Activated CD4-positive, alpha-beta T cell treated with anti-CD3 and anti-CD28 coated beads, Interleukin-2, amount 10 ng/mL, durations not matched to agents 7 days and 5 days (primary cell): ENCODE measurements around the gene VASH2. TPM values are rescaled to one million over a fixed set of nuclear protein-coding genes. Genes with fewer than 3 reads are reported as not detected.
"Not testable (repeated sequence)": the region's sequence is repeated elsewhere in the genome, so short reads cannot be mapped to it uniquely, and the experiment has no call there.

Experiments used
- CTCF ChIA-PET: fragments of 350-600 bp; sonication (Branson Sonifier 250); formaldehyde crosslinking; loops from one replicate; lab custom pipeline; 2021; ENCODE audit warnings: antibody characterized with exemption; lab: Charles Lee
- POLR2A ChIA-PET: fragments of 350-600 bp; sonication (Branson Sonifier 250); formaldehyde crosslinking; loops from one replicate; lab custom pipeline; 2021; ENCODE audit warnings: antibody characterized with exemption; lab: Charles Lee
- DNase-seq: peaks from one replicate; pipeline ENCODE4 v3.0.0-alpha.2; 2020
- H3K27ac Mint-ChIP-seq: one replicate; pipeline ENCODE4 v1.8.0; 2021; ENCODE audit warnings: mild to moderate bottlenecking, moderate library complexity, mixed read lengths
- H3K27me3 Mint-ChIP-seq: one replicate; pipeline ENCODE4 v1.8.0; 2021; ENCODE audit warnings: mixed read lengths
- H3K36me3 Mint-ChIP-seq: one replicate; pipeline ENCODE4 v1.8.0; 2021; ENCODE audit warnings: low read depth, mixed read lengths
- H3K4me1 Mint-ChIP-seq: one replicate; pipeline ENCODE4 v1.8.0; 2021; ENCODE audit warnings: mixed read lengths
- H3K4me3 Mint-ChIP-seq: one replicate; pipeline ENCODE4 v1.8.0; 2021; ENCODE audit warnings: mild to moderate bottlenecking, moderate library complexity, mixed read lengths
- H3K9me3 Mint-ChIP-seq: one replicate; pipeline ENCODE4 v1.8.0; 2021; ENCODE audit warnings: mixed read lengths
- total RNA-seq, 2 experiments: library from RNA; stranded (reverse); gene quantifications; one replicate each; pipeline ENCODE4 v1.2.3, GENCODE V29; 2021

VASH2 gene
- total RNA-seq, 2 experiments from 2014 or later = 0.12 TPM; not detected in 1

- POLR2A ChIA-PET = no interaction called here
- no peak overlapping the region for H3K27ac Mint-ChIP-seq
- CTCF ChIA-PET = interaction anchor here (0.6 to 2.0 kb wide), 4 partner anchors 9 to 548 kb away, joined by 3 to 7 read pairs (median 4); no protein-coding TSS in a partner anchor
- peaks cover 57% of the 10 kb centered on the region for H3K36me3 Mint-ChIP-seq
- no peak overlapping the region for H3K4me3 Mint-ChIP-seq
- H3K27me3 Mint-ChIP-seq = no peaks in the 10 kb centered on the region
- DNase-seq = no peak
- peaks cover 12% of the 10 kb centered on the region for H3K4me1 Mint-ChIP-seq
- H3K9me3 Mint-ChIP-seq = no peaks in the 10 kb centered on the region
Measured at GRCh38 chr1:213003256-213003655, 52.9 kb downstream of the VASH2 start.

- no peak overlapping the region for H3K27ac Mint-ChIP-seq
- H3K36me3 Mint-ChIP-seq = peaks cover 69% of the 10 kb centered on the region
- ChIA-PET POLR2A (no interaction called here), CTCF (no interaction called here)
- H3K9me3 Mint-ChIP-seq = no peaks in the 10 kb centered on the region
- H3K4me1 Mint-ChIP-seq = peaks cover 35% of the 10 kb centered on the region
- no peak overlapping the region for H3K4me3 Mint-ChIP-seq
- DNase-seq = no peak
- no peaks in the 10 kb centered on the region for H3K27me3 Mint-ChIP-seq
Measured at GRCh38 chr1:213008564-213008963, 58.2 kb downstream of the VASH2 start.

- peak overlapping the region; percentile 99 for H3K4me3 Mint-ChIP-seq
- H3K9me3 Mint-ChIP-seq = no peaks in the 10 kb centered on the region
- peaks cover 36% of the 10 kb centered on the region for H3K4me1 Mint-ChIP-seq
- no peak for DNase-seq
- ChIA-PET CTCF (interaction anchor here (1.0 to 1.4 kb wide), 2 partner anchors 10 to 12 kb away, joined by 3 read pairs; no protein-coding TSS in a partner anchor), POLR2A (no interaction called here)
- H3K27me3 Mint-ChIP-seq = no peaks in the 10 kb centered on the region
- H3K27ac Mint-ChIP-seq = peak overlapping the region; percentile 100
- H3K36me3 Mint-ChIP-seq = peaks cover 29% of the 10 kb centered on the region
Measured at GRCh38 chr1:213014642-213015041, 64.3 kb downstream of the VASH2 start.

GRCh38 chr1:213015099-213016050 is 65.0 kb downstream of the VASH2 start, which contains the start of gene ANGEL2:
Gene ANGEL2, minus strand, starts transcription at chr1:213015867. Its CDS starts 196 bp downstream, at chr1:213015671.
- H3K4me3 Mint-ChIP-seq = peak within 1 kb of the TSS; percentile 99
- peak within 1 kb of the TSS; percentile 100 for H3K27ac Mint-ChIP-seq
- no peaks in the 10 kb centered on the region for H3K27me3 Mint-ChIP-seq
- peaks cover 36% of the 10 kb centered on the region for H3K4me1 Mint-ChIP-seq
- peak; percentile 97 for DNase-seq
- ChIA-PET CTCF (interaction anchor here (1.0 to 1.4 kb wide), 2 partner anchors 10 to 12 kb away, joined by 3 read pairs; no protein-coding TSS in a partner anchor), POLR2A (no interaction called here)
- H3K36me3 Mint-ChIP-seq = peaks cover 29% of the 10 kb centered on the region
- H3K9me3 Mint-ChIP-seq = no peaks in the 10 kb centered on the region

- Mint-ChIP-seq H3K9me3 (no peaks in the 10 kb centered on the region), H3K4me3 (no peak overlapping the region), H3K4me1 (peaks cover 22% of the 10 kb centered on the region), H3K27me3 (peaks cover 7% of the 10 kb centered on the region), H3K36me3 (peaks cover 13% of the 10 kb centered on the region), H3K27ac (no peak overlapping the region)
- DNase-seq = no peak
- POLR2A ChIA-PET = interaction anchor here (0.6 kb wide), 1 partner anchor 205 kb away, joined by 3 read pairs; no protein-coding TSS in a partner anchor
- CTCF ChIA-PET = interaction anchor here (0.5 to 1.3 kb wide), 3 partner anchors 8 to 270 kb away, joined by 3 to 5 read pairs (median 4); no protein-coding TSS in a partner anchor
Measured at GRCh38 chr1:213017447-213018273, 67.3 kb downstream of the VASH2 start.

GRCh38 chr1:213019450-213019849 is 69.1 kb downstream of the VASH2 start:
- H3K4me1 Mint-ChIP-seq = peaks cover 7% of the 10 kb centered on the region
- DNase-seq = no peak
- peaks cover 15% of the 10 kb centered on the region for H3K27me3 Mint-ChIP-seq
- no peaks in the 10 kb centered on the region for H3K9me3 Mint-ChIP-seq
- ChIA-PET CTCF (interaction anchor here (1.0 to 1.8 kb wide), 2 partner anchors 8 to 23 kb away, joined by 3 to 5 read pairs; no protein-coding TSS in a partner anchor), POLR2A (no interaction called here)
- H3K36me3 Mint-ChIP-seq = no peaks in the 10 kb centered on the region
- H3K27ac Mint-ChIP-seq = no peak overlapping the region
- no peak overlapping the region for H3K4me3 Mint-ChIP-seq

- no peak overlapping the region for H3K27ac Mint-ChIP-seq
- H3K4me3 Mint-ChIP-seq = no peak overlapping the region
- peaks cover 18% of the 10 kb centered on the region for H3K27me3 Mint-ChIP-seq
- H3K4me1 Mint-ChIP-seq = peaks cover 3% of the 10 kb centered on the region
- no peaks in the 10 kb centered on the region for H3K36me3 Mint-ChIP-seq
- no peak for DNase-seq
- POLR2A ChIA-PET = no interaction called here
- H3K9me3 Mint-ChIP-seq = no peaks in the 10 kb centered on the region
- CTCF ChIA-PET = interaction anchor here (1.0 to 1.8 kb wide), 2 partner anchors 9 to 23 kb away, joined by 3 to 5 read pairs; no protein-coding TSS in a partner anchor
Measured at GRCh38 chr1:213020016-213020415, 69.7 kb downstream of the VASH2 start.

- H3K36me3 Mint-ChIP-seq, POLR2A ChIA-PET, H3K4me1 Mint-ChIP-seq, H3K9me3 Mint-ChIP-seq, CTCF ChIA-PET, H3K27ac Mint-ChIP-seq, H3K4me3 Mint-ChIP-seq, DNase-seq: not testable (repeated sequence)
- peaks cover 72% of the 10 kb centered on the region for H3K27me3 Mint-ChIP-seq
Measured at GRCh38 chr1:213027024-213027423, 76.7 kb downstream of the VASH2 start.

- Mint-ChIP-seq H3K27me3 (peaks cover 59% of the 10 kb centered on the region), H3K4me1 (no peaks in the 10 kb centered on the region), H3K27ac (no peak overlapping the region), H3K36me3 (no peaks in the 10 kb centered on the region), H3K4me3 (no peak overlapping the region), H3K9me3 (no peaks in the 10 kb centered on the region)
- ChIA-PET POLR2A (no interaction called here), CTCF (interaction anchor here (0.6 kb wide), 1 partner anchor 1508 kb away, joined by 4 read pairs; no protein-coding TSS in a partner anchor)
- DNase-seq = no peak
Measured at GRCh38 chr1:213032651-213033050, 82.3 kb downstream of the VASH2 start.

- ChIA-PET POLR2A (no interaction called here), CTCF (interaction anchor here (0.6 kb wide), 1 partner anchor 36 kb away, joined by 4 read pairs; no protein-coding TSS in a partner anchor)
- DNase-seq = no peak
- H3K36me3 Mint-ChIP-seq = no peaks in the 10 kb centered on the region
- H3K4me1 Mint-ChIP-seq = no peaks in the 10 kb centered on the region
- no peak overlapping the region for H3K4me3 Mint-ChIP-seq
- no peaks in the 10 kb centered on the region for H3K9me3 Mint-ChIP-seq
- H3K27me3 Mint-ChIP-seq = peaks cover 49% of the 10 kb centered on the region
- H3K27ac Mint-ChIP-seq = no peak overlapping the region
Measured at GRCh38 chr1:213034713-213035112, 84.4 kb downstream of the VASH2 start.

GRCh38 chr1:213035573-213035972 is 85.2 kb downstream of the VASH2 start:
- no peaks in the 10 kb centered on the region for H3K36me3 Mint-ChIP-seq
- H3K9me3 Mint-ChIP-seq = no peaks in the 10 kb centered on the region
- H3K27me3 Mint-ChIP-seq = peaks cover 44% of the 10 kb centered on the region
- H3K27ac Mint-ChIP-seq = no peak overlapping the region
- POLR2A ChIA-PET = no interaction called here
- no peak for DNase-seq
- no peak overlapping the region for H3K4me3 Mint-ChIP-seq
- no peaks in the 10 kb centered on the region for H3K4me1 Mint-ChIP-seq
- CTCF ChIA-PET = interaction anchor here (0.6 to 1.6 kb wide), 3 partner anchors 11 to 50 kb away, joined by 3 to 4 read pairs (median 4); no protein-coding TSS in a partner anchor
